Measurements from ENCODE around the gene FATE1.

The FATE1 gene

DNA sequence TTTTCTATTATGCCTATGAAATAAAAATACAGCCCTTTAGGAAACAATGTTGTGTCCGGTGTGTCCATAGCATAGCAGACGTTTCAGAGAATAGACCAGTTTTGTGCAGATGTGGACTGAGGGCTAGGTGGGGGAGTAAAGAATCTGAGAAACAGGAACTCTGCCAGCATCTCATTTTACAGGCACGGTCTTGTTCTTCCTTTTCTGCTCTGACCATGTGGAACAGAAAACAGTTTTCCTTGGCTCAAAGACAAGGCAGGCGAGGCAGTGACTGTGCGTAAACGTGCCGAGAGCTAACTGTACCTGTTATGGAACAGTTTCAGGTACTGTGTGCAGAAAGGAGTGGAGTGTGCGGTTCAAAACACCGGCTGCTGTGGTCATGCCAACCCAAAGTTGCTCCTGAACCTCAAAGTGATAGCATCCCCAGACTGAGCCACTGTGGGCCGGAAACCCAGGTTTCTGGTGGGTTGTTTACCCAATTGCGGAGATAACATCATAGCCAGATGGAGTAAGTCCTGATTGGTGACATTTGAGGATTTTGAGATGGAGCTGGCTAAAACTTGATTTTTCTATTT lies 38.9 kb downstream of the FATE1 start:
- Histone ChIP-seq H3K36me3 (ENCODE audit: insufficient read depth, low read length) (no peaks in the 10 kb centered on the region), H3K27ac (no peak overlapping the region), H3K9ac (ENCODE audit: insufficient read length) (no peak overlapping the region), H3K9me3 (ENCODE audit: low read depth, low read length) (no peaks in the 10 kb centered on the region), H3K4me3 (no peak overlapping the region)
- TF ChIP-seq FOXP2 (optimal IDR thresholded peaks at IDR 0.05; ENCODE audit: control extremely low read depth, extremely low read length, insufficient read depth) (no peak), EZH2 (IDR thresholded peaks at IDR 0.05) (no peak), POLR2AphosphoS5 (IDR thresholded peaks at IDR 0.05; ENCODE audit: borderline replicate concordance, low read depth, low read length) (no peak)
- DNase-seq (ENCODE audit: low read depth, low spot score), result no peak

DNA sequence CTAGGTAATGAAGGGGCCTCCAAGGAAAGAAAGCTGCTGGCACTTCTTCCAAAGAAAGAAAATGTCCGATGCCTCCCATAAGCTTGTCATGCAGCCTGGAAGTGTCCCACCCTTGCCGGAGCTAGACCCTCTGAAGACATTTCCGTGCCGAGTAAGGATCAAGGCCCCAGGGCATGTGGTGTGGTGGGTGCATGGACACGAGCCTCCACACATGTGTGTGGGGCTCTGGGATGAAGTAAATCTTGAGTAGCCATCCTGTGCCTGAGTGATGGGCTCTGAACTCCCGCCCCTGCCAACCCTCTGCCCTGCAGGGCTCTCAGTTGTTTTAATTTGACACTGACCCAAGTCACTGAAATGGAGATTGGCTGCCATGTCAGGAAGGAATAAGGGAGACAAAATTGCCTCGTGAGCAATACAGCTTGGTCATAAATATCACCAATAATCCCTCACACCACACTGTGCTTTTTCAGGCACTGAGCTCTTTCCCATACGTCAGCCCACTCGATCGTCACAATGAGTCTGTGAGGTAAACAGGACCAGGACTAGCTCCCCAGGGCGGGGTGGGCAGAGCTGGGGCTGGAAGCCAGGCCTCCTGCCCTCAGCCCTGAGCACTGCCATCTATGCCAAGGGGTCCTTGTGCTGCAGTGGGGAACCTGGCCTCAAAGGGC lies 43.3 kb downstream of the FATE1 start:
- Histone ChIP-seq H3K36me3 (ENCODE audit: insufficient read depth, low read length) (no peaks in the 10 kb centered on the region), H3K27ac (no peak overlapping the region), H3K4me3 (no peak overlapping the region), H3K9ac (ENCODE audit: insufficient read length) (no peak overlapping the region), H3K9me3 (ENCODE audit: low read depth, low read length) (no peaks in the 10 kb centered on the region)
- DNase-seq (ENCODE audit: low read depth, low spot score), result no peak
- no peak for TF ChIP-seq FOXP2 (optimal IDR thresholded peaks at IDR 0.05; ENCODE audit: control extremely low read depth, extremely low read length, insufficient read depth)

DNA sequence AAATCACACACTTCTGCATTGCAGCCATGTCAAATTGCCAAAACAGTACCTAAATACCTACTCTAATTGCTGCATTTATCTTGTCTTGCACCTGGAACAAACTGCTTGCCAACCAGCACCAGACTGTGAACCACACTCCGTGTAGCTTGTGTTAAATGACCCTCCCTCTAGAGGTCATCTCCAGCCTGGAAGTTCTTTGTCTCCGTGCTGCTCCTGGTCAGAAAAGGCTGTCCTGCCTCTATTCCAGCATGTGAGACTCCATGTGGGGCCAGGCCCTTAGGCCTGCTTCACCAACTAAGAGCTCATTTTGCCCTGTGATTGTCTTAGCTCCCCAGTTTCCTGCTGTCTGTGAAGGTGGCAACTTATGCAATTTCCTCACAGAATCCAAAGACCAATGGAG lies 47.0 kb downstream of the FATE1 start:
- no peak for DNase-seq (ENCODE audit: low read depth, low spot score)
- Histone ChIP-seq H3K4me3 (no peak overlapping the region), H3K27ac (no peak overlapping the region), H3K36me3 (ENCODE audit: insufficient read depth, low read length) (no peaks in the 10 kb centered on the region), H3K9ac (ENCODE audit: insufficient read length) (no peak overlapping the region), H3K9me3 (ENCODE audit: low read depth, low read length) (no peaks in the 10 kb centered on the region)
- TF ChIP-seq EZH2 (IDR thresholded peaks at IDR 0.05) (no peak), FOXP2 (optimal IDR thresholded peaks at IDR 0.05; ENCODE audit: control extremely low read depth, extremely low read length, insufficient read depth) (no peak), POLR2AphosphoS5 (IDR thresholded peaks at IDR 0.05; ENCODE audit: borderline replicate concordance, low read depth, low read length) (no peak)

DNA sequence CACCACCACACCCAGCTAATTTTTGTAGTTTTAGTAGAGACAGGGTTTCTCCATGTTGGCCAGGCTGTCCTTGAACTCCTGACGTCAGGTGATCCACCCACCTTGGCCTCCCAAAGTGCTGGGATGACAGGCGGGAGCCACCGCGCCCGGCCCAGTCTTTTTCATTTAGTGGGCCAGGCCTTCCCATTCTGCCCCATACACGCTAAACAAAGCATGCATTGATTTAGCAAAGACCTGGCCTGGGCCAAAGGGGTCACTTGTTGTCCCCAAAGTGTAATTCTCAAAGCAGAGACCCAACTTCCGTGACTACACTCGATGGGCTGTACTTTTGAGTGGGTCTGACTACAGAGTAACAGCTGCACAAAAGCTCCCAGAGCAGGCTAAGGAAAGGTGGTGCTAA lies 47.9 kb downstream of the FATE1 start:
- H3K4me3 ChIP-seq, result no peak overlapping the region
- DNase-seq (ENCODE audit: low read depth, low spot score), result no peak
- H3K36me3 ChIP-seq (ENCODE audit: insufficient read depth, low read length), result no peaks in the 10 kb centered on the region
- H3K9me3 ChIP-seq (ENCODE audit: low read depth, low read length), result no peaks in the 10 kb centered on the region
- H3K9ac ChIP-seq (ENCODE audit: insufficient read length), result no peak overlapping the region
- no peak overlapping the region for H3K27ac ChIP-seq
- TF ChIP-seq FOXP2 (optimal IDR thresholded peaks at IDR 0.05; ENCODE audit: control extremely low read depth, extremely low read length, insufficient read depth), result no peak
- no peak for TF ChIP-seq POLR2AphosphoS5 (IDR thresholded peaks at IDR 0.05; ENCODE audit: borderline replicate concordance, low read depth, low read length)
- no peak for TF ChIP-seq EZH2 (IDR thresholded peaks at IDR 0.05)

DNA sequence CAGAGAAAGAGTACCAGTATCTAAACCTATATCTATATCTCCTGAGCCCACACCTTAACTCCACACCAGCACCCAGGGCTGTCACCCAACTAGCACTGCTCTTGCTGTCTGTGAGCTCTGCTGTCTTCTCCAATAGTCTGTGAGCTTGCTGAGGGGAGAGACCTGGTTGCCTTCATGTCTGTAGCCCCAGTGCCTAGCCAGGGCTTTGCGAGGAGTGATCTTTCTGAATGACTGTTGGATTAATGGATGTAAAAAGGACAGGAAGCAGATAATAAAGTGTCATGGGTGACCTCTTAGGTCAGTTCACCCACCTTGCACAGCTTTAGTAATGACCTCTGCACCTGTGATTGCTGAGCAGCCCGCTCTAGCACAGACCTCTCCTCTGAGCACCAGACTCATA lies 49.2 kb downstream of the FATE1 start:
- H3K9ac ChIP-seq (ENCODE audit: insufficient read length), result no peak overlapping the region
- no peak for TF ChIP-seq FOXP2 (optimal IDR thresholded peaks at IDR 0.05; ENCODE audit: control extremely low read depth, extremely low read length, insufficient read depth)
- TF ChIP-seq EZH2 (IDR thresholded peaks at IDR 0.05), result no peak
- TF ChIP-seq POLR2AphosphoS5 (IDR thresholded peaks at IDR 0.05; ENCODE audit: borderline replicate concordance, low read depth, low read length), result no peak
- no peaks in the 10 kb centered on the region for H3K9me3 ChIP-seq (ENCODE audit: low read depth, low read length)
- H3K36me3 ChIP-seq (ENCODE audit: insufficient read depth, low read length), result no peaks in the 10 kb centered on the region
- no peak overlapping the region for H3K27ac ChIP-seq
- H3K4me3 ChIP-seq, result no peak overlapping the region
- no peak for DNase-seq (ENCODE audit: low read depth, low spot score)

DNA sequence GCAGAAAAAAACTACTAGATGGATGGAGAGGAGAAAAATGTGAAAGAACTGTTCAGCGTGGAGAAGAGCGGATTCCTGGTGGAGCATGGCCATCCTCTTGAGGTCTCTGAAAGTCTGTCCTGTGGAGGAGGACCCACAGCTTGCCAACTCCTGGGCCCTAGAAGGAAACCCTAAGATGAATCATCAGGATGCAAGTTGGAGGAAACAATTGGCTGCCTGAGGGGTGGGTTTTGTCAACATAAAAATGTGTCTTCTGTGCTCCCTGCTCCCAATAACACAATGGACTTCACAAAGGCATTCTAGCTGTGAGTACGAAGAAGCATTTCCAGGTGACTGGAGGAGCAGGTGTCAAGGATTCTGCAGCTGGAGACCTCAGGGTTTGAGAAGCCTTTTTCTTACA lies 55.9 kb downstream of the FATE1 start:
- TF ChIP-seq POLR2AphosphoS5 (IDR thresholded peaks at IDR 0.05; ENCODE audit: borderline replicate concordance, low read depth, low read length) (no peak), FOXP2 (optimal IDR thresholded peaks at IDR 0.05; ENCODE audit: control extremely low read depth, extremely low read length, insufficient read depth) (no peak), EZH2 (IDR thresholded peaks at IDR 0.05) (no peak)

More for the DNA sequence above, 55.9 kb downstream of the FATE1 start:
- no peak for DNase-seq (ENCODE audit: low read depth, low spot score)
- Histone ChIP-seq H3K4me3 (no peak overlapping the region), H3K27ac (no peak overlapping the region), H3K36me3 (ENCODE audit: insufficient read depth, low read length) (no peaks in the 10 kb centered on the region), H3K9ac (ENCODE audit: insufficient read length) (no peak overlapping the region), H3K9me3 (ENCODE audit: low read depth, low read length) (no peaks in the 10 kb centered on the region)

Data from SK-N-MC (cell line).